ENCODE results near the gene SDCCAG8. TPM values are rescaled to one million over a fixed set of nuclear protein-coding genes. Genes with fewer than 3 reads are reported as not detected.

SDCCAG8 gene
- total and polyA plus RNA-seq, 2 of the 8 experiments (the other 6 are each of a cell fraction or from before 2014, with no cell fraction given): 15.6 to 21.0 TPM

- Histone ChIP-seq H3K4ac (replicated peaks; ENCODE audit: insufficient read length, low read depth, low read length) (no peak overlapping the region), H3K23me2 (ENCODE audit: low read depth, low read length) (no peaks in the 10 kb centered on the region), H3K18ac (ENCODE audit: extremely low read depth, low read length) (no peak overlapping the region), H3K23ac (ENCODE audit: insufficient read length) (no peak overlapping the region), H2BK5ac (ENCODE audit: low read depth, low read length) (no peak overlapping the region), H2AFZ (ENCODE audit: low read length) (no peak overlapping the region), H4K20me1 (replicated peaks in 1 of 2; ENCODE audit: control insufficient read depth in 1 of 2, insufficient read depth in 2 of 2, low read length in 2 of 2) (no peaks in the 10 kb centered on the region), H3K27ac (ENCODE audit: low read depth, low read length) (no peak overlapping the region), H2AK5ac (ENCODE audit: low read depth, low read length) (no peak overlapping the region), H3K14ac (ENCODE audit: insufficient read length) (no peak overlapping the region), H2BK120ac (replicated peaks; ENCODE audit: low read depth, low read length) (no peak overlapping the region), H4K8ac (ENCODE audit: extremely low read depth, insufficient read depth, low read length) (no peak overlapping the region), H3K4me3 (ENCODE audit: extremely low read depth in 1 of 4, insufficient read depth in 2 of 4, low read depth in 3 of 4, low read length in 4 of 4) (no peak overlapping the region), H3K27me3 (replicated peaks in 1 of 4; ENCODE audit: control insufficient read depth in 3 of 4, extremely low read depth in 1 of 4, insufficient read depth in 3 of 4, low read length in 3 of 4) (no peaks in the 10 kb centered on the region), H3K9me3 (ENCODE audit: insufficient read depth in 2 of 2, low read depth in 1 of 2, low read length in 1 of 2) (no peaks in the 10 kb centered on the region), H3K9ac (replicated peaks in 1 of 4; ENCODE audit: extremely low read depth in 1 of 4, low read depth in 3 of 4, low read length in 3 of 4) (no peak overlapping the region), H3K4me2 (ENCODE audit: insufficient read depth in 1 of 2, low read depth in 2 of 2, low read length in 2 of 2) (no peak overlapping the region), H2BK12ac (ENCODE audit: low read depth, low read length) (no peak overlapping the region), H3K56ac (replicated peaks; ENCODE audit: insufficient read length, low read depth, low read length) (no peak overlapping the region), H3K36me3 (ENCODE audit: control insufficient read depth in 2 of 4, insufficient read depth in 4 of 4, low read length in 3 of 4) (no peaks in the 10 kb centered on the region), H3K4me1 (replicated peaks in 1 of 4; ENCODE audit: control insufficient read depth in 3 of 4, insufficient read depth in 4 of 4, low read length in 3 of 4) (no peaks in the 10 kb centered on the region), H2BK15ac (ENCODE audit: low read length) (no peak overlapping the region), H3K79me1 (ENCODE audit: low read depth, low read length) (no peaks in the 10 kb centered on the region), H2BK20ac (ENCODE audit: low read length) (no peak overlapping the region), H4K91ac (replicated peaks; ENCODE audit: insufficient read length, low read length) (no peak overlapping the region), H3K79me2 (ENCODE audit: control insufficient read depth in 1 of 2, insufficient read depth in 2 of 2, low read length in 2 of 2) (no peaks in the 10 kb centered on the region), H4K5ac (ENCODE audit: insufficient read length, low read depth, low read length) (no peak overlapping the region)
- ChIA-PET POLR2A (ENCODE audit: partially characterized antibody) (no interaction called here), CTCF (ENCODE audit: partially characterized antibody) (interaction anchor here (0.7 kb wide), 1 partner anchor 9 kb away, joined by 3 read pairs; no protein-coding TSS in a partner anchor)
- no peak for DNase-seq (ENCODE audit: low read depth in 1 of 2, low spot score in 2 of 2)
- WGBS, 2 experiments (ENCODE audit: extremely low coverage in 1 of 2, insufficient coverage in 1 of 2, insufficient read length in 1 of 2, insufficient replicate concordance in 2 of 2, low coverage in 1 of 2, low lambda C conversion rate in 2 of 2, missing lambda C conversion rate in 1 of 2): 93% methylated on average over 3 of the region's 3 CpGs; no CpG with 5 or more reads in 1 of the 2 experiments
- TF ChIP-seq ASH2L (IDR thresholded peaks at IDR 0.05; ENCODE audit: low read length) (no peak), KDM4A (IDR thresholded peaks at IDR 0.05; ENCODE audit: low read depth, low read length, severe bottlenecking) (no peak), ZNF274 (IDR thresholded peaks at IDR 0.05; ENCODE audit: borderline replicate concordance, extremely low read depth, low read length) (no peak), RFX5 (IDR thresholded peaks at IDR 0.05; ENCODE audit: borderline replicate concordance, low read depth, low read length) (no peak), EGR1 (IDR thresholded peaks at IDR 0.05; ENCODE audit: borderline replicate concordance, low read depth, low read length) (no peak)
- no peak for FAIRE-seq
Observed at GRCh38 chr1:243322326-243322725, 66.5 kb downstream of the SDCCAG8 start.

Measured in H1 (cell line).